ENCODE measurements around the gene JOSD2. TPM values are rescaled to one million over a fixed set of nuclear protein-coding genes. Genes with fewer than 3 reads are reported as not detected.

Gene JOSD2
- total RNA-seq, 1 experiment from 2014 or later: 5.4 TPM

DNA sequence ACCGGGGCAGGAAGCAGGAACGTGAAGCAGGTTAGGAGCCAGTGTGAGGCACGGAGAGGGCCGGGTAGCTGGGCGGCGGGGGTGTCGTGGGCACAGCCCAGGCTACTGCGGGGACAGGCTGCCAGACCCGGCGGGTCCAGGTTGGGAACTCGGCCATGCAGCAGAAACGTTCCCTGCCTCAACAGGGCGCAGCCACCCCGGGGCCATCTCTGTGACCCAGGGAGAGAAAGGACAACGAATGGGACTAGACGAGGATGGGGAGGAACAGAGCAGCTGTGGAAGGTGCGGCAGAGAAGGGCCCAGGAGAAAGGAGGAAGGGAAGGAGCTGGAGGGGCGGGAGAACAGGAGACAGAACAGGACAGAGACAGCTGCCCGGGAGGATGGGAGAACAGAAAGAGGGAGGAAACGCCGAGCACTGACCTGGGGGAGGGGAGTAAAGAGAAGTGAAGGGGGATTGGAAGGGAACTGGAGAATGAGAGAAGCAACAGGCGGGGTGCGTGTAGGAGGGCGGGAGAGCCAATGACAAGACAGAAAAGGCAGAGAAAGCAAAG is 21.5 kb downstream of the JOSD2 start:
- Histone ChIP-seq H3K4me1 (ENCODE audit: insufficient read depth, low read length) (peaks cover 4% of the 10 kb centered on the region; the same call in 1 of the 2 replicates), H4K8ac (replicated peaks; ENCODE audit: insufficient read length, low read depth, low read length) (no peak overlapping the region), H4K20me1 (ENCODE audit: control insufficient read depth, insufficient read depth, insufficient read length) (no peaks in the 10 kb centered on the region), H3K4ac (ENCODE audit: low read depth, low read length) (no peak overlapping the region), H3K23ac (ENCODE audit: insufficient read length, low read depth, low read length) (no peak overlapping the region), H2AK5ac (ENCODE audit: insufficient read length, low read length) (no peak overlapping the region), H2BK15ac (ENCODE audit: low read depth, low read length) (no peak overlapping the region), H3K27ac (ENCODE audit: insufficient read length, low read depth, low read length) (no peak overlapping the region), H3K27me3 (ENCODE audit: insufficient read depth, low read length) (peaks cover 7% of the 10 kb centered on the region; the same call in 1 of the 2 replicates), H3K9me3 (ENCODE audit: control insufficient read depth, low read depth, low read length) (peaks cover 8% of the 10 kb centered on the region), H3K23me2 (ENCODE audit: insufficient read length, low read depth, low read length, poor library complexity, severe bottlenecking) (peaks cover 5% of the 10 kb centered on the region), H3T11ph (ENCODE audit: low read length) (no peak overlapping the region), H4K5ac (ENCODE audit: insufficient read length, low read depth, low read length) (no peak overlapping the region), H2BK5ac (ENCODE audit: insufficient read length, low read length) (no peak overlapping the region), H3K4me2 (ENCODE audit: insufficient read depth, insufficient read length, low read length) (peak overlapping the region; percentile 42), H3K56ac (ENCODE audit: insufficient read length, low read depth, low read length) (no peak overlapping the region), H4K91ac (ENCODE audit: insufficient read length, low read depth, low read length) (no peak overlapping the region), H3K9ac (ENCODE audit: extremely low read depth, insufficient read length, low read length) (no peak overlapping the region), H2BK12ac (ENCODE audit: insufficient read length, low read depth, low read length) (no peak overlapping the region), H2BK120ac (ENCODE audit: low read depth, low read length, poor library complexity, severe bottlenecking) (no peak overlapping the region), H3K14ac (ENCODE audit: insufficient read depth, low read length) (peak overlapping the region; percentile 51; the same call in 1 of the 2 replicates), H2BK20ac (ENCODE audit: low read depth, low read length, poor library complexity, severe bottlenecking) (no peak overlapping the region), H3K79me1 (ENCODE audit: insufficient read depth, low read depth, low read length, poor library complexity, severe bottlenecking) (no peaks in the 10 kb centered on the region), H3K79me2 (ENCODE audit: insufficient read depth, low read length) (no peaks in the 10 kb centered on the region), H3K18ac (ENCODE audit: insufficient read length, low read depth, low read length) (peak overlapping the region; percentile 35), H2AFZ (ENCODE audit: low read length) (no peak overlapping the region)
- no CpG with 5 or more reads among the region's 24 CpGs for WGBS (ENCODE audit: extremely low coverage, insufficient read length, low lambda C conversion rate)
- H3K36me3 Mint-ChIP-seq (ENCODE audit: insufficient read depth in 1 of 3, low read depth in 3 of 3): peaks cover 25 to 32% (median 26%) of the 10 kb centered on the region in 3 experiments
- peaks cover 92% of the 10 kb centered on the region for H3K27me3 Mint-ChIP-seq (ENCODE audit: low read depth)
- no peak for TF ChIP-seq CTCF (conservative IDR thresholded peaks at IDR 0.05)
- peaks cover 29 to 42% of the 10 kb centered on the region in 2 experiments for H3K4me1 Mint-ChIP-seq
- peak; percentile 59 for DNase-seq
- peak overlapping the region in 1 of 2 experiments; percentile 55; a peak in 2 of 5 replicates for H3K4me3 Mint-ChIP-seq
- no peak overlapping the region for H3K27ac Mint-ChIP-seq
- H3K9me3 Mint-ChIP-seq: peaks cover 31 to 43% of the 10 kb centered on the region in 2 experiments

Data from H9 (cell line).